NCI-H146 treated with DMSO at 0.1 percent for 48 hours (cell line): ENCODE results near the gene NEURL3.
A peak's percentile ranks its signal among the peaks of the same experiment; 100 is the strongest.

Source experiments
- DNase-seq: peaks from one replicate; lab custom pipeline; 2025; ENCODE audit not compliant: unreplicated experiment; lab: John Stamatoyannopoulos, UW

Gene NEURL3

GRCh38 chr2:96528006-96528699 lies 23.0 kb upstream of the NEURL3 start:
- no peak for DNase-seq

GRCh38 chr2:96527286-96528005 lies 22.3 kb upstream of the NEURL3 start:
- DNase-seq = no peak

GRCh38 chr2:96526615-96527285 lies 21.6 kb upstream of the NEURL3 start:
- DNase-seq = no peak

- DNase-seq = no peak
These were observed 21.0 kb upstream of the NEURL3 start for GRCh38 chr2:96526101-96526591.

GRCh38 chr2:96525211-96525507 lies 20.0 kb upstream of the NEURL3 start:
- no peak for DNase-seq

GRCh38 chr2:96524482-96525210 lies 19.5 kb upstream of the NEURL3 start:
- no peak for DNase-seq

- DNase-seq = no peak
These were observed 18.7 kb upstream of the NEURL3 start for GRCh38 chr2:96523659-96524481.

GRCh38 chr2:96522304-96523203 lies 17.4 kb upstream of the NEURL3 start:
- DNase-seq = no peak

GRCh38 chr2:96521219-96521618 lies 16.1 kb upstream of the NEURL3 start:
- DNase-seq = no peak

GRCh38 chr2:96520697-96521096 lies 15.5 kb upstream of the NEURL3 start:
- no peak for DNase-seq

- DNase-seq = no peak
These were observed 15.1 kb upstream of the NEURL3 start for GRCh38 chr2:96520231-96520630.

GRCh38 chr2:96517079-96517478 lies 11.9 kb upstream of the NEURL3 start:
- no peak for DNase-seq

GRCh38 chr2:96514521-96514920 lies 9.4 kb upstream of the NEURL3 start:
- DNase-seq = no peak

- DNase-seq = no peak
These were observed 7.2 kb upstream of the NEURL3 start for GRCh38 chr2:96512341-96512740.

GRCh38 chr2:96511851-96512250 lies 6.7 kb upstream of the NEURL3 start:
- no peak for DNase-seq

GRCh38 chr2:96510931-96511595 lies 5.9 kb upstream of the NEURL3 start:
- no peak for DNase-seq

- DNase-seq = no peak
These were observed 4.7 kb upstream of the NEURL3 start for GRCh38 chr2:96509847-96510230.

- peak; percentile 60 for DNase-seq
These were observed 4.1 kb upstream of the NEURL3 start for GRCh38 chr2:96509114-96509846.
